IMR-90 (cell line): ENCODE measurements around the gene OR2B3. TPM values are rescaled to one million over a fixed set of nuclear protein-coding genes. Genes with fewer than 3 reads are reported as not detected.

Experiments used
- ATAC-seq: fragments of 200-7000 bp; cut with Tn5 transposase; 2 replicates; pipeline ENCODE4 v1.9.1; 2020; ENCODE audit warnings: low read depth, mild to moderate bottlenecking, moderate library complexity
- BruUV-seq: library from RNA; stranded (reverse); fragments of 400-500 nt; replicated peaks from 2 replicates; lab custom pipeline; 2021; lab: Mats Ljungman, UMichigan
- CTCF ChIA-PET: fragments of 300-600 bp; formaldehyde crosslinking; extraction: SDS; loops from one replicate; lab custom pipeline; 2021; ENCODE audit warnings: antibody characterized with exemption; lab: Yijun Ruan, JAX
- POLR2A ChIA-PET: fragments of 300-600 bp; sonication (Branson Sonifier 250); formaldehyde crosslinking; loops from one replicate; lab custom pipeline; 2022; ENCODE audit warnings: antibody characterized with exemption; ENCODE audit not compliant: unreplicated experiment; lab: Charles Lee
- DNase-seq: peaks from one replicate; pipeline ENCODE4 v3.0.0; 2013
- H2AFZ ChIP-seq: replicated peaks from 2 replicates; pipeline ENCODE3; 2013; ENCODE audit warnings: low read length, mild to moderate bottlenecking; ENCODE audit not compliant: poor library complexity
- H2AK5ac ChIP-seq: 2 replicates; pipeline ENCODE4 v1.6.1; 2013; ENCODE audit warnings: low read depth, low read length, inconsistent platforms
- H2AK9ac ChIP-seq: replicated peaks from 2 replicates; pipeline ENCODE3; 2013; ENCODE audit warnings: mild to moderate bottlenecking, low read depth, low read length, moderate library complexity; ENCODE audit not compliant: poor library complexity
- H2BK120ac ChIP-seq: 2 replicates; pipeline ENCODE4 v1.6.1; 2013; ENCODE audit warnings: low read depth, low read length, inconsistent platforms
- H2BK15ac ChIP-seq: 3 replicates; pipeline ENCODE4 v1.6.1; 2013; ENCODE audit warnings: low read depth, low read length, inconsistent platforms
- H2BK20ac ChIP-seq: 2 replicates; pipeline ENCODE4 v1.6.1; 2013; ENCODE audit warnings: low read depth, mild to moderate bottlenecking, inconsistent platforms, low read length, moderate library complexity
- H2BK5ac ChIP-seq: 2 replicates; pipeline ENCODE4 v1.6.1; 2013; ENCODE audit warnings: mild to moderate bottlenecking, low read depth, low read length, inconsistent platforms; ENCODE audit not compliant: poor library complexity, severe bottlenecking
- H3K14ac ChIP-seq: replicated peaks from 2 replicates; pipeline ENCODE4 v1.6.1; 2013; ENCODE audit warnings: low read depth, low read length, inconsistent platforms
- H3K18ac ChIP-seq: 2 replicates; pipeline ENCODE4 v1.6.1; 2013; ENCODE audit warnings: low read depth, low read length, control low read depth
- H3K23ac ChIP-seq: 2 replicates; pipeline ENCODE4 v1.6.1; 2013; ENCODE audit warnings: low read depth, low read length, inconsistent platforms
- H3K27ac ChIP-seq: 2 replicates; pipeline ENCODE4 v1.5.1; 2013; ENCODE audit warnings: mild to moderate bottlenecking, control low read depth, low read length; ENCODE audit not compliant: insufficient read depth
- H3K27me3 ChIP-seq: 2 replicates; pipeline ENCODE4 v1.6.1; 2013; ENCODE audit warnings: low read length; ENCODE audit not compliant: control insufficient read depth, insufficient read depth
- H3K36me3 ChIP-seq: 2 replicates; pipeline ENCODE4 v1.6.1; 2013; ENCODE audit warnings: low read length, mixed read lengths; ENCODE audit not compliant: control insufficient read depth, insufficient read depth
- H3K4ac ChIP-seq: 2 replicates; pipeline ENCODE4 v1.6.1; 2013; ENCODE audit warnings: low read depth, low read length, inconsistent platforms
- H3K4me1 ChIP-seq: 2 replicates; pipeline ENCODE4 v1.6.1; 2013; ENCODE audit warnings: low read length, mixed read lengths; ENCODE audit not compliant: control insufficient read depth, insufficient read depth
- H3K4me2 ChIP-seq: 2 replicates; pipeline ENCODE4 v1.6.1; 2013; ENCODE audit warnings: low read depth, mild to moderate bottlenecking, control low read depth, low read length, moderate library complexity
- H3K4me3 ChIP-seq: 2 replicates; pipeline ENCODE4 v1.5.1; 2013; ENCODE audit warnings: low read depth, mild to moderate bottlenecking, control low read depth, low read length, moderate library complexity; ENCODE audit not compliant: insufficient read depth
- H3K56ac ChIP-seq: 2 replicates; pipeline ENCODE4 v1.6.1; 2013; ENCODE audit warnings: low read length, inconsistent platforms; ENCODE audit not compliant: insufficient read depth; ENCODE audit errors: extremely low read depth
- H3K79me1 ChIP-seq, 2 experiments: 2 replicates each; pipeline ENCODE4 v1.6.1; 2013; ENCODE audit warnings: low read length in 2 of 2, inconsistent platforms in 1 of 2, low read depth in 1 of 2
- H3K9ac ChIP-seq: 2 replicates; pipeline ENCODE4 v1.6.1; 2013; ENCODE audit warnings: low read depth, low read length, control low read depth
- H3K9me1 ChIP-seq: 2 replicates; pipeline ENCODE4 v1.6.1; 2013; ENCODE audit warnings: low read length, inconsistent platforms; ENCODE audit not compliant: insufficient read depth
- H3K9me3 ChIP-seq: 2 replicates; pipeline ENCODE4 v1.6.1; 2013; ENCODE audit warnings: low read length; ENCODE audit not compliant: control insufficient read depth, insufficient read depth
- H4K20me1 ChIP-seq: 2 replicates; pipeline ENCODE4 v1.6.1; 2013; ENCODE audit warnings: low read length, inconsistent platforms; ENCODE audit not compliant: insufficient read depth
- H4K5ac ChIP-seq: 2 replicates; pipeline ENCODE4 v1.6.1; 2013; ENCODE audit warnings: mild to moderate bottlenecking, low read depth, low read length, control low read depth
- H4K8ac ChIP-seq, 2 experiments: 2 replicates each; pipeline ENCODE4 v1.6.1; 2013; ENCODE audit warnings: low read depth in 2 of 2, low read length in 2 of 2, control low read depth in 1 of 2, inconsistent platforms in 1 of 2
- H4K91ac ChIP-seq: 2 replicates; pipeline ENCODE4 v1.6.1; 2013; ENCODE audit warnings: low read depth, low read length, inconsistent platforms; ENCODE audit not compliant: insufficient read depth
- BHLHE40 ChIP-seq: fragments of 150-350 bp; IDR thresholded peaks from 2 replicates; pipeline ENCODE4 v1.6.1; 2016; ENCODE audit warnings: mild to moderate bottlenecking, low read depth, low read length
- CEBPB ChIP-seq: IDR thresholded peaks from 2 replicates; pipeline ENCODE4 v1.6.1; 2012; ENCODE audit warnings: low read depth, low read length, improper control_type of control experiment
- CHD1 ChIP-seq: IDR thresholded peaks from 2 replicates; pipeline ENCODE4 v1.6.1; 2012; ENCODE audit warnings: low read depth, low read length, improper control_type of control experiment
- CTCF ChIP-seq: conservative IDR thresholded peaks from 2 replicates; pipeline ENCODE4 v1.5.1; 2012; ENCODE audit warnings: mild to moderate bottlenecking, low read depth, low read length, improper control_type of control experiment
- MAZ ChIP-seq: IDR thresholded peaks from 2 replicates; pipeline ENCODE4 v1.6.1; 2012; ENCODE audit warnings: low read depth, mild to moderate bottlenecking, low read length, improper control_type of control experiment, moderate library complexity, borderline replicate concordance
- MXI1 ChIP-seq: IDR thresholded peaks from 2 replicates; pipeline ENCODE4 v1.6.1; 2012; ENCODE audit warnings: low read depth, mild to moderate bottlenecking, low read length, moderate library complexity, borderline replicate concordance
- NFE2L2 ChIP-seq: fragments of 150-350 bp; IDR thresholded peaks from 2 replicates; pipeline ENCODE4 v1.6.1; 2016; ENCODE audit warnings: low read depth, mild to moderate bottlenecking, low read length
- POLR2A ChIP-seq: IDR thresholded peaks from 2 replicates; pipeline ENCODE4 v1.6.1; 2012; ENCODE audit warnings: mild to moderate bottlenecking, low read depth, low read length
- RAD21 ChIP-seq: IDR thresholded peaks from 2 replicates; pipeline ENCODE4 v1.6.1; 2012; ENCODE audit warnings: low read length, improper control_type of control experiment
- RFX5 ChIP-seq: IDR thresholded peaks from 2 replicates; pipeline ENCODE4 v1.8.0; 2012; ENCODE audit warnings: low read depth, mild to moderate bottlenecking, low read length, moderate library complexity
- SMC3 ChIP-seq: fragments of 150-350 bp; IDR thresholded peaks from 2 replicates; pipeline ENCODE4 v1.6.1; 2016; ENCODE audit warnings: low read depth, mild to moderate bottlenecking, antibody characterized with exemption, low read length, moderate library complexity
- USF2 ChIP-seq: fragments of 150-350 bp; IDR thresholded peaks from 2 replicates; pipeline ENCODE4 v1.6.1; 2017; ENCODE audit warnings: mild to moderate bottlenecking, antibody characterized with exemption, low read length, low read depth
- WGBS, 2 experiments: methylation state at CpG; one replicate each; pipeline versions ENCODE4 v1.1.5 to v1.1.7; 2013; ENCODE audit warnings: missing lambda C conversion rate in 2 of 2; ENCODE audit not compliant: insufficient read length in 1 of 2; ENCODE audit errors: extremely low coverage in 2 of 2; 5-methylcytosine and 5-hydroxymethylcytosine counted together
- dilution Hi-C: fragments of 300-500 bp; cut with HindIII; formaldehyde crosslinking; loops from one replicate; pipeline ENCODE4 v1.14.3; 2018; ENCODE audit warnings: low sequenced_read_pairs; ENCODE audit not compliant: unreplicated experiment
- in situ Hi-C: fragments of 300-500 bp; cut with MboI; formaldehyde crosslinking; loops from 3 replicates; pipeline ENCODE4 v1.14.3; 2019; ENCODE audit warnings: low sequenced_read_pairs, inconsistent platforms, mixed read lengths
- intact Hi-C: fragments of 100-400 bp; cut with micrococcal nuclease; formaldehyde crosslinking; loops from 2 replicates; pipeline ENCODE4 v1.10.0; 2022
- polyA plus RNA-seq, 3 experiments: library from polyadenylated mRNA; depleted of rRNA; stranded (reverse); fragments of >200 nt; gene quantifications; 2 replicates each; pipeline ENCODE4 v1.2.3, GENCODE V29; 2012; ENCODE audit warnings: low replicate concordance in 1 of 3
- total RNA-seq: library from RNA; depleted of rRNA; stranded (reverse); fragments of >200 nt; gene quantifications from 2 replicates; pipeline ENCODE4 v1.2.3, GENCODE V29; 2012

OR2B3 gene
- total and polyA plus RNA-seq, 2 of the 4 experiments (the other 2 are of a cell fraction) = not detected

- TF ChIP-seq CEBPB (no peak), USF2 (no peak), SMC3 (no peak), POLR2A (no peak), MXI1 (no peak), NFE2L2 (no peak), RFX5 (no peak), RAD21 (no peak), CHD1 (no peak), MAZ (no peak), BHLHE40 (no peak), CTCF (no peak)
- Histone ChIP-seq H4K91ac (no peak within 1 kb of the TSS), H3K18ac (no peak within 1 kb of the TSS), H3K4me2 (no peak within 1 kb of the TSS), H3K36me3 (no peaks in the 10 kb centered on the region), H3K14ac (no peak within 1 kb of the TSS), H3K9me3 (peaks cover 5% of the 10 kb centered on the region; the same call in 1 of the 2 replicates), H2AFZ (no peak within 1 kb of the TSS), H3K4me1 (no peaks in the 10 kb centered on the region), H2AK9ac (no peak within 1 kb of the TSS), H3K23ac (no peak within 1 kb of the TSS), H2BK15ac (no peak within 1 kb of the TSS), H2AK5ac (no peak within 1 kb of the TSS), H3K56ac (no peak within 1 kb of the TSS), H3K4ac (no peak within 1 kb of the TSS), H3K79me1 (no peaks in the 10 kb centered on the region), H2BK20ac (no peak within 1 kb of the TSS), H3K9me1 (no peaks in the 10 kb centered on the region), H4K20me1 (no peaks in the 10 kb centered on the region), H2BK120ac (no peak within 1 kb of the TSS), H4K5ac (no peak within 1 kb of the TSS), H3K9ac (no peak within 1 kb of the TSS), H3K27me3 (no peaks in the 10 kb centered on the region), H2BK5ac (no peak within 1 kb of the TSS), H4K8ac (no peak within 1 kb of the TSS), H3K27ac (no peak within 1 kb of the TSS), H3K4me3 (no peak within 1 kb of the TSS)
- ChIA-PET POLR2A (no interaction called here), CTCF (no interaction called here)
- intact Hi-C loops = no loop called here
- ATAC-seq (no peak), DNase-seq (no peak)
- in situ Hi-C loops = no loop called here
- WGBS, 2 experiments = no CpG with 5 or more reads among the region's 3 CpGs
- BruUV-seq = no TSS peak
- dilution Hi-C loops = no loop called here
These were observed 12.1 kb upstream of the OR2B3 start, which contains the start of gene OR2J1 for GRCh38 chr6:29099190-29099589. TSS of gene OR2J1 (plus strand) at chr6:29099490. CDS start at chr6:29100943, 1,453 bp downstream.
